K562 (cell line): ENCODE data around the gene GPN3. TPM values are rescaled to one million over a fixed set of nuclear protein-coding genes. Genes with fewer than 3 reads are reported as not detected.

Experiments
- C11orf30 ChIP-seq: fragments of 450-650 bp; IDR thresholded peaks from 2 replicates; pipeline ENCODE4 v1.6.1; 2016; ENCODE audit warnings: low read depth, mild to moderate bottlenecking
- CEBPB ChIP-seq: fragments of 450-650 bp; IDR thresholded peaks from 2 replicates; pipeline ENCODE4 v1.6.1; 2016; ENCODE audit warnings: missing genetic modification characterization, missing compliant biosample characterization
- CREB3 ChIP-seq: fragments of 450-650 bp; conservative IDR thresholded peaks from 2 replicates; pipeline ENCODE4 v1.6.1; 2016; ENCODE audit warnings: missing genetic modification characterization, low read depth, mild to moderate bottlenecking, missing compliant biosample characterization, moderate library complexity
- DPF2 ChIP-seq: fragments of 450-650 bp; IDR thresholded peaks from 2 replicates; pipeline ENCODE4 v1.6.1; 2016
- HDAC6 ChIP-seq: IDR thresholded peaks from 2 replicates; pipeline ENCODE4 v1.6.1; 2012; ENCODE audit warnings: low read depth, mild to moderate bottlenecking, control low read depth, inconsistent platforms, low read length, moderate library complexity
- NFXL1 ChIP-seq: fragments of 450-650 bp; formaldehyde crosslinking; IDR thresholded peaks from 2 replicates; pipeline ENCODE4 v1.4.0; 2021; ENCODE audit warnings: mild to moderate bottlenecking
- POLR2B ChIP-seq: fragments of 450-650 bp; IDR thresholded peaks from 2 replicates; pipeline ENCODE4 v1.6.1; 2018; ENCODE audit warnings: low read depth; ENCODE audit not compliant: partially characterized antibody
- SMAD1 ChIP-seq: fragments of 150-350 bp; IDR thresholded peaks from 2 replicates; pipeline ENCODE4 v1.6.1; 2014; ENCODE audit warnings: low read length, low read depth; ENCODE audit not compliant: partially characterized antibody
- SMARCA4 ChIP-seq: fragments of 450-650 bp; IDR thresholded peaks from 2 replicates; pipeline ENCODE4 v1.6.1; 2016
- SMARCE1 ChIP-seq: fragments of 450-650 bp; IDR thresholded peaks from 2 replicates; pipeline ENCODE4 v1.7.1; 2016; ENCODE audit warnings: mild to moderate bottlenecking
- STAT6 ChIP-seq: sonication (generic); formaldehyde crosslinking; IDR thresholded peaks from 2 replicates; pipeline ENCODE4 v1.8.1; 2023; ENCODE audit warnings: mild to moderate bottlenecking, missing genetic modification reagents
- TCF7 ChIP-seq: sonication (generic); IDR thresholded peaks from 2 replicates; pipeline ENCODE4 v1.6.1; 2016; ENCODE audit warnings: antibody characterized with exemption, borderline replicate concordance
- ZNF589 ChIP-seq: fragments of 200-800 bp; sonication (Bioruptor generic); IDR thresholded peaks from 2 replicates; pipeline ENCODE4 v1.6.1; 2016; ENCODE audit warnings: low read depth, missing genetic modification characterization, missing compliant biosample characterization
- ZZZ3 ChIP-seq: fragments of 450-650 bp; IDR thresholded peaks from 2 replicates; pipeline ENCODE4 v1.6.1; 2016; ENCODE audit warnings: antibody characterized with exemption, mild to moderate bottlenecking, moderate library complexity
- polyA plus RNA-seq, 8 experiments: library from polyadenylated mRNA; depleted of rRNA in 4 of 8; stranded (reverse) in 5 of 8; unstranded in 3 of 8; fragments of >200 nt; fragmentation: Nextera tagmentation in 2 of 8; fragmentation: Illumina TruSeq in 1 of 8; extraction: Ambion mirVana in 2 of 8; extraction: Trizol in 1 of 8; gene quantifications; 2 replicates each; pipeline versions ENCODE4 v1.2.1 to v1.2.3, GENCODE V29; 2011 to 2014; ENCODE audit warnings: inconsistent platforms in 1 of 8, missing spikeins in 1 of 8
- total RNA-seq, 7 experiments: library from RNA; depleted of rRNA in 6 of 7; stranded (reverse); fragments of >200 nt in 6 of 7; fragmentation: Illumina TruSeq in 2 of 7; extraction: Trizol in 2 of 7; gene quantifications; 2 replicates each; pipeline versions ENCODE4 v1.2.1 to v1.2.3, GENCODE V29; 2011 to 2021; ENCODE audit warnings: low replicate concordance in 1 of 7
- TF ChIP-seq, protein P1 (sequence below): sonication (generic); formaldehyde crosslinking; IDR thresholded peaks from 2 replicates; pipeline ENCODE4 v1.8.1; 2023; ENCODE audit warnings: mild to moderate bottlenecking, missing genetic modification reagents
- TF ChIP-seq, protein P2 (sequence below), 2 experiments: fragments of 450-650 bp in 1 of 2; sonication (generic) in 1 of 2; formaldehyde crosslinking in 1 of 2; IDR thresholded peaks in 1 of 2; conservative IDR thresholded peaks in 1 of 2; 2 replicates each; pipeline versions ENCODE4 v1.6.1 to v1.8.1; 2016 to 2023; ENCODE audit warnings: mild to moderate bottlenecking in 2 of 2, moderate library complexity in 2 of 2, inconsistent platforms in 1 of 2, missing genetic modification reagents in 1 of 2
- TF ChIP-seq, protein P3 (sequence below): fragments of 450-650 bp; IDR thresholded peaks from 2 replicates; pipeline ENCODE4 v1.6.1; 2016
- TF ChIP-seq, protein P4 (sequence below): fragments of 250-450 bp; sonication (Bioruptor Pico); IDR thresholded peaks from 2 replicates; pipeline ENCODE4 v1.4.0; 2020; ENCODE audit warnings: mild to moderate bottlenecking, moderate library complexity, borderline replicate concordance

Gene GPN3
- total and polyA plus RNA-seq, 9 of the 15 experiments (the other 6 are each of a cell fraction or from before 2014, with no cell fraction given), result 35.8 to 123 (median 64.2) TPM

DNA sequence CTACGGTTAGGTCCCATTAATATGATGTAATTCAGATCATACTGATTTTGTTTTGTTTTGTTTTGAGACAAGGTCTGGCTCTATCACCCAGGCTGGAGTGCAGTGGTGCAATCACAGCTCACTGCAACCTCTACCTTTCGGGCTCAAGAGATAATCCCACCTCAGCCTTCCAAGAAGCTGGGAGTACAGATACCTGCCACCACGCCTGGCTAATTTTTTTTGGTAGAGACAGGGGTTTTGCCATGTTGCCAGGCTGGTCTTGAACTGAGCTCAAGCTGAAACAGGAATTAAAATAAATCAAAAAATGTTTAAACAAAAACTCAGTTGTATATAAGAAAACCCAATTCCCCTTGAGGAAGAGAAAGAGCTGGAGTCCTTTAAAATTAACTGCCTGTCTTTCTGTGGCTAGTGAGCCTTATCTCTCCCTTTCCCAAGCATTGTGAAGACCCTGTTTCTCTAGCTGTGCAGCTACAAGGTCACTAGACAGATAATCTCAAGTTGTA, 46.8 kb downstream of the GPN3 start (continued):
- TF ChIP-seq STAT6 (no peak), POLR2B (no peak), SMAD1 (no peak), ZZZ3 (no peak), HDAC6 (no peak), DPF2 (peak; percentile 87), SMARCE1 (peak; percentile 70; the same call in 1 of the 2 replicates), CREB3 (0 out of 2 replicates have a peak, but pooled peaks have one; percentile 48), C11orf30 (no peak), TCF7 (no peak), CEBPB (tag) (peak; percentile 91), SMARCA4 (peak; percentile 79), ZNF589 (no peak), NFXL1 (CRISPR knock-in tag) (no peak)
- TF ChIP-seq, protein P1, sequence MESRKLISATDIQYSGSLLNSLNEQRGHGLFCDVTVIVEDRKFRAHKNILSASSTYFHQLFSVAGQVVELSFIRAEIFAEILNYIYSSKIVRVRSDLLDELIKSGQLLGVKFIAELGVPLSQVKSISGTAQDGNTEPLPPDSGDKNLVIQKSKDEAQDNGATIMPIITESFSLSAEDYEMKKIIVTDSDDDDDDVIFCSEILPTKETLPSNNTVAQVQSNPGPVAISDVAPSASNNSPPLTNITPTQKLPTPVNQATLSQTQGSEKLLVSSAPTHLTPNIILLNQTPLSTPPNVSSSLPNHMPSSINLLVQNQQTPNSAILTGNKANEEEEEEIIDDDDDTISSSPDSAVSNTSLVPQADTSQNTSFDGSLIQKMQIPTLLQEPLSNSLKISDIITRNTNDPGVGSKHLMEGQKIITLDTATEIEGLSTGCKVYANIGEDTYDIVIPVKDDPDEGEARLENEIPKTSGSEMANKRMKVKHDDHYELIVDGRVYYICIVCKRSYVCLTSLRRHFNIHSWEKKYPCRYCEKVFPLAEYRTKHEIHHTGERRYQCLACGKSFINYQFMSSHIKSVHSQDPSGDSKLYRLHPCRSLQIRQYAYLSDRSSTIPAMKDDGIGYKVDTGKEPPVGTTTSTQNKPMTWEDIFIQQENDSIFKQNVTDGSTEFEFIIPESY (CRISPR knock-in tag), result no peak
- TF ChIP-seq, protein P2, sequence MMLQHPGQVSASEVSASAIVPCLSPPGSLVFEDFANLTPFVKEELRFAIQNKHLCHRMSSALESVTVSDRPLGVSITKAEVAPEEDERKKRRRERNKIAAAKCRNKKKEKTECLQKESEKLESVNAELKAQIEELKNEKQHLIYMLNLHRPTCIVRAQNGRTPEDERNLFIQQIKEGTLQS (IDR thresholded peaks at IDR 0.05), result peak; percentile 59; the same call in 1 of the 2 replicates
- TF ChIP-seq, protein P2 (CRISPR knock-in tag; conservative IDR thresholded peaks at IDR 0.05), result no peak
- TF ChIP-seq, protein P3, sequence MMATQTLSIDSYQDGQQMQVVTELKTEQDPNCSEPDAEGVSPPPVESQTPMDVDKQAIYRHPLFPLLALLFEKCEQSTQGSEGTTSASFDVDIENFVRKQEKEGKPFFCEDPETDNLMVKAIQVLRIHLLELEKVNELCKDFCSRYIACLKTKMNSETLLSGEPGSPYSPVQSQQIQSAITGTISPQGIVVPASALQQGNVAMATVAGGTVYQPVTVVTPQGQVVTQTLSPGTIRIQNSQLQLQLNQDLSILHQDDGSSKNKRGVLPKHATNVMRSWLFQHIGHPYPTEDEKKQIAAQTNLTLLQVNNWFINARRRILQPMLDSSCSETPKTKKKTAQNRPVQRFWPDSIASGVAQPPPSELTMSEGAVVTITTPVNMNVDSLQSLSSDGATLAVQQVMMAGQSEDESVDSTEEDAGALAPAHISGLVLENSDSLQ, result peak; percentile 42
- TF ChIP-seq, protein P4, sequence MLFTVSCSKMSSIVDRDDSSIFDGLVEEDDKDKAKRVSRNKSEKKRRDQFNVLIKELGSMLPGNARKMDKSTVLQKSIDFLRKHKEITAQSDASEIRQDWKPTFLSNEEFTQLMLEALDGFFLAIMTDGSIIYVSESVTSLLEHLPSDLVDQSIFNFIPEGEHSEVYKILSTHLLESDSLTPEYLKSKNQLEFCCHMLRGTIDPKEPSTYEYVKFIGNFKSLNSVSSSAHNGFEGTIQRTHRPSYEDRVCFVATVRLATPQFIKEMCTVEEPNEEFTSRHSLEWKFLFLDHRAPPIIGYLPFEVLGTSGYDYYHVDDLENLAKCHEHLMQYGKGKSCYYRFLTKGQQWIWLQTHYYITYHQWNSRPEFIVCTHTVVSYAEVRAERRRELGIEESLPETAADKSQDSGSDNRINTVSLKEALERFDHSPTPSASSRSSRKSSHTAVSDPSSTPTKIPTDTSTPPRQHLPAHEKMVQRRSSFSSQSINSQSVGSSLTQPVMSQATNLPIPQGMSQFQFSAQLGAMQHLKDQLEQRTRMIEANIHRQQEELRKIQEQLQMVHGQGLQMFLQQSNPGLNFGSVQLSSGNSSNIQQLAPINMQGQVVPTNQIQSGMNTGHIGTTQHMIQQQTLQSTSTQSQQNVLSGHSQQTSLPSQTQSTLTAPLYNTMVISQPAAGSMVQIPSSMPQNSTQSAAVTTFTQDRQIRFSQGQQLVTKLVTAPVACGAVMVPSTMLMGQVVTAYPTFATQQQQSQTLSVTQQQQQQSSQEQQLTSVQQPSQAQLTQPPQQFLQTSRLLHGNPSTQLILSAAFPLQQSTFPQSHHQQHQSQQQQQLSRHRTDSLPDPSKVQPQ (CRISPR knock-in tag), result no peak
